ENCODE measurements around the gene CST8.

Gene CST8

GRCh38 chr20:23517719-23518118 lies 26.8 kb downstream of the CST8 start:
- no peaks in the 10 kb centered on the region for H3K27me3 ChIP-seq (ENCODE audit: control insufficient read depth, insufficient read depth, low read length)
- DNase-seq (ENCODE audit: low read depth, low spot score): no peak
- WGBS (ENCODE audit: insufficient coverage, insufficient read length): no CpG with 5 or more reads among the region's 4 CpGs
- H3K36me3 ChIP-seq (ENCODE audit: control insufficient read depth, insufficient read depth, low read length): no peaks in the 10 kb centered on the region
- H3K4me3 ChIP-seq (ENCODE audit: low read length): no peak overlapping the region
- no peak overlapping the region for H3K27ac ChIP-seq (ENCODE audit: low read length)
- no peaks in the 10 kb centered on the region for H3K9me3 ChIP-seq (ENCODE audit: control insufficient read depth, insufficient read depth, low read length)
- H3K4me1 ChIP-seq (ENCODE audit: control insufficient read depth, insufficient read depth, low read length): peaks cover 2% of the 10 kb centered on the region; the same call in 1 of the 2 replicates

GRCh38 chr20:23519556-23519955 lies 28.6 kb downstream of the CST8 start:
- Histone ChIP-seq H3K27ac (ENCODE audit: low read length) (no peak overlapping the region), H3K27me3 (ENCODE audit: control insufficient read depth, insufficient read depth, low read length) (no peaks in the 10 kb centered on the region), H3K4me1 (ENCODE audit: control insufficient read depth, insufficient read depth, low read length) (peaks cover 2% of the 10 kb centered on the region; the same call in 1 of the 2 replicates), H3K4me3 (ENCODE audit: low read length) (no peak overlapping the region), H3K9me3 (ENCODE audit: control insufficient read depth, insufficient read depth, low read length) (no peaks in the 10 kb centered on the region), H3K36me3 (ENCODE audit: control insufficient read depth, insufficient read depth, low read length) (no peaks in the 10 kb centered on the region)
- DNase-seq (ENCODE audit: low read depth, low spot score): no peak
- WGBS (ENCODE audit: insufficient coverage, insufficient read length): no CpG with 5 or more reads among the region's 6 CpGs

- Histone ChIP-seq H3K4me3 (ENCODE audit: low read length) (no peak overlapping the region), H3K36me3 (ENCODE audit: control insufficient read depth, insufficient read depth, low read length) (no peaks in the 10 kb centered on the region), H3K9me3 (ENCODE audit: control insufficient read depth, insufficient read depth, low read length) (no peaks in the 10 kb centered on the region), H3K27ac (ENCODE audit: low read length) (no peak overlapping the region), H3K4me1 (ENCODE audit: control insufficient read depth, insufficient read depth, low read length) (no peaks in the 10 kb centered on the region), H3K27me3 (ENCODE audit: control insufficient read depth, insufficient read depth, low read length) (no peaks in the 10 kb centered on the region)
- no CpG with 5 or more reads among the region's 2 CpGs for WGBS (ENCODE audit: insufficient coverage, insufficient read length)
- no peak for DNase-seq (ENCODE audit: low read depth, low spot score)
Observed at GRCh38 chr20:23520185-23520584, 29.3 kb downstream of the CST8 start.

- no peaks in the 10 kb centered on the region for H3K36me3 ChIP-seq (ENCODE audit: control insufficient read depth, insufficient read depth, low read length)
- no peak for DNase-seq (ENCODE audit: low read depth, low spot score)
- no peak overlapping the region for H3K27ac ChIP-seq (ENCODE audit: low read length)
- H3K9me3 ChIP-seq (ENCODE audit: control insufficient read depth, insufficient read depth, low read length): no peaks in the 10 kb centered on the region
- no CpG with 5 or more reads among the region's 10 CpGs for WGBS (ENCODE audit: insufficient coverage, insufficient read length)
- H3K27me3 ChIP-seq (ENCODE audit: control insufficient read depth, insufficient read depth, low read length): no peaks in the 10 kb centered on the region
- H3K4me3 ChIP-seq (ENCODE audit: low read length): no peak overlapping the region
- no peaks in the 10 kb centered on the region; the same call in 1 of the 2 replicates for H3K4me1 ChIP-seq (ENCODE audit: control insufficient read depth, insufficient read depth, low read length)
Observed at GRCh38 chr20:23524146-23524545, 33.2 kb downstream of the CST8 start.

GRCh38 chr20:23526850-23527249 lies 35.9 kb downstream of the CST8 start:
- Histone ChIP-seq H3K27me3 (ENCODE audit: control insufficient read depth, insufficient read depth, low read length) (no peaks in the 10 kb centered on the region), H3K4me3 (ENCODE audit: low read length) (no peak overlapping the region), H3K4me1 (ENCODE audit: control insufficient read depth, insufficient read depth, low read length) (no peaks in the 10 kb centered on the region; the same call in 1 of the 2 replicates), H3K36me3 (ENCODE audit: control insufficient read depth, insufficient read depth, low read length) (no peaks in the 10 kb centered on the region), H3K27ac (ENCODE audit: low read length) (no peak overlapping the region), H3K9me3 (ENCODE audit: control insufficient read depth, insufficient read depth, low read length) (no peaks in the 10 kb centered on the region)
- WGBS (ENCODE audit: insufficient coverage, insufficient read length): no CpG with 5 or more reads among the region's 1 CpG
- no peak for DNase-seq (ENCODE audit: low read depth, low spot score)

- no CpG with 5 or more reads among the region's 1 CpG for WGBS (ENCODE audit: insufficient coverage, insufficient read length)
- no peaks in the 10 kb centered on the region for H3K27me3 ChIP-seq (ENCODE audit: control insufficient read depth, insufficient read depth, low read length)
- H3K9me3 ChIP-seq (ENCODE audit: control insufficient read depth, insufficient read depth, low read length): no peaks in the 10 kb centered on the region
- no peak overlapping the region for H3K27ac ChIP-seq (ENCODE audit: low read length)
- H3K4me3 ChIP-seq (ENCODE audit: low read length): no peak overlapping the region
- DNase-seq (ENCODE audit: low read depth, low spot score): no peak
- peaks cover 1% of the 10 kb centered on the region; the same call in 1 of the 2 replicates for H3K4me1 ChIP-seq (ENCODE audit: control insufficient read depth, insufficient read depth, low read length)
- H3K36me3 ChIP-seq (ENCODE audit: control insufficient read depth, insufficient read depth, low read length): no peaks in the 10 kb centered on the region
Observed at GRCh38 chr20:23528867-23529431, 38.0 kb downstream of the CST8 start.

- no peaks in the 10 kb centered on the region for H3K27me3 ChIP-seq (ENCODE audit: control insufficient read depth, insufficient read depth, low read length)
- WGBS (ENCODE audit: insufficient coverage, insufficient read length): no CpG with 5 or more reads among the region's 1 CpG
- H3K4me1 ChIP-seq (ENCODE audit: control insufficient read depth, insufficient read depth, low read length): peaks cover 1% of the 10 kb centered on the region; the same call in 1 of the 2 replicates
- H3K4me3 ChIP-seq (ENCODE audit: low read length): no peak overlapping the region
- H3K27ac ChIP-seq (ENCODE audit: low read length): no peak overlapping the region
- no peaks in the 10 kb centered on the region for H3K36me3 ChIP-seq (ENCODE audit: control insufficient read depth, insufficient read depth, low read length)
- no peak for DNase-seq (ENCODE audit: low read depth, low spot score)
- H3K9me3 ChIP-seq (ENCODE audit: control insufficient read depth, insufficient read depth, low read length): no peaks in the 10 kb centered on the region
Observed at GRCh38 chr20:23530937-23531567, 40.1 kb downstream of the CST8 start.

- no CpG with 5 or more reads among the region's 1 CpG for WGBS (ENCODE audit: insufficient coverage, insufficient read length)
- DNase-seq (ENCODE audit: low read depth, low spot score): no peak
Observed at GRCh38 chr20:23532533-23532932, 41.6 kb downstream of the CST8 start.

GRCh38 chr20:23533161-23533560 lies 42.2 kb downstream of the CST8 start:
- Histone ChIP-seq H3K4me3 (ENCODE audit: low read length) (no peak overlapping the region), H3K27ac (ENCODE audit: low read length) (no peak overlapping the region), H3K4me1 (ENCODE audit: control insufficient read depth, insufficient read depth, low read length) (peaks cover 1% of the 10 kb centered on the region; the same call in 1 of the 2 replicates), H3K9me3 (ENCODE audit: control insufficient read depth, insufficient read depth, low read length) (no peaks in the 10 kb centered on the region), H3K36me3 (ENCODE audit: control insufficient read depth, insufficient read depth, low read length) (no peaks in the 10 kb centered on the region), H3K27me3 (ENCODE audit: control insufficient read depth, insufficient read depth, low read length) (no peaks in the 10 kb centered on the region)
- peak; percentile 39 for DNase-seq (ENCODE audit: low read depth, low spot score)

More at GRCh38 chr20:23532533-23532932, 41.6 kb downstream of the CST8 start:
- H3K9me3 ChIP-seq (ENCODE audit: control insufficient read depth, insufficient read depth, low read length): no peaks in the 10 kb centered on the region
- no peaks in the 10 kb centered on the region for H3K36me3 ChIP-seq (ENCODE audit: control insufficient read depth, insufficient read depth, low read length)
- H3K4me1 ChIP-seq (ENCODE audit: control insufficient read depth, insufficient read depth, low read length): peaks cover 1% of the 10 kb centered on the region; the same call in 1 of the 2 replicates
- no peak overlapping the region for H3K27ac ChIP-seq (ENCODE audit: low read length)
- H3K4me3 ChIP-seq (ENCODE audit: low read length): no peak overlapping the region
- no peaks in the 10 kb centered on the region for H3K27me3 ChIP-seq (ENCODE audit: control insufficient read depth, insufficient read depth, low read length)

GRCh38 chr20:23534801-23535593 lies 44.1 kb downstream of the CST8 start:
- Histone ChIP-seq H3K9me3 (ENCODE audit: control insufficient read depth, insufficient read depth, low read length) (no peaks in the 10 kb centered on the region), H3K27ac (ENCODE audit: low read length) (no peak overlapping the region), H3K36me3 (ENCODE audit: control insufficient read depth, insufficient read depth, low read length) (no peaks in the 10 kb centered on the region), H3K4me1 (ENCODE audit: control insufficient read depth, insufficient read depth, low read length) (peaks cover 1% of the 10 kb centered on the region; the same call in 1 of the 2 replicates), H3K4me3 (ENCODE audit: low read length) (no peak overlapping the region), H3K27me3 (ENCODE audit: control insufficient read depth, insufficient read depth, low read length) (no peaks in the 10 kb centered on the region)
- no CpG with 5 or more reads among the region's 20 CpGs for WGBS (ENCODE audit: insufficient coverage, insufficient read length)
- DNase-seq (ENCODE audit: low read depth, low spot score): no peak

Measured in iPS DF 6.9 (cell line).